ENCODE data around the gene KSR1.

GRCh38 chr17:27624539-27624938 is 168.3 kb downstream of the KSR1 start:
- TF ChIP-seq CTCF (IDR thresholded peaks at IDR 0.05) (no peak), POLR2AphosphoS5 (IDR thresholded peaks at IDR 0.05; ENCODE audit: insufficient read depth in 1 of 2, low read depth in 1 of 2) (no peak), POLR2A (IDR thresholded peaks at IDR 0.05) (no peak)

Data from vagina (tissue), 2 donors.